Stimulated activated CD8-positive, alpha-beta memory T cell treated with anti-CD3 and anti-CD28 coated beads, Interleukin-15, amount 100 ng/mL, for 48 hours (primary cell): ENCODE measurements around the gene CNKSR3.

Experiments used
- DNase-seq, 2 donors: peaks; one replicate each; pipeline ENCODE4 v3.0.0-alpha.2; 2020; ENCODE audit warnings: low read depth in 2 of 2

The CNKSR3 gene

GRCh38 chr6:154457046-154457713, 53.3 kb downstream of the CNKSR3 start:
- peak in 1 of 2 donors; percentile 2 for DNase-seq

- DNase-seq, result no peak
These were observed 57.2 kb downstream of the CNKSR3 start for GRCh38 chr6:154453329-154453728.

GRCh38 chr6:154450498-154450897, 60.0 kb downstream of the CNKSR3 start:
- DNase-seq, result no peak

GRCh38 chr6:154448448-154449096, 61.9 kb downstream of the CNKSR3 start:
- no peak for DNase-seq

DNA sequence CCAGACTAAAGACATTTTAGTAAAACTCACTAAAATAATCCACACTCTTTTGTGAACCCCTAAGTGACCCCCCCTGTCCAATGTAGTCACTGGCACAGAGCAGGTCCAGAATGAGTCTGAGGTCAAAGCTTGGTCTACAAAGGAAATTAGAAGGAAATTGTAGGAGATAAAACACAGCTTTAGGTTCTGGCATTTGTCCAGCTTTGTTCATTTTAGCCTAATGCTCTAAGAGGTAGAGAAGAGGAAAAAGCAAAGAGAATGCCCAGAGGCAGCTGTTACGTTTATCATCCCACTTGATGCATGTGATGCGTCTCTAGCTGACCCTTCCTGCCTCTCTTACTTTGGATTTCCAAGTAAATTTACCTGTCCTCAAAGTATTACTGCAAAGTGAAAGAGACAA, 62.5 kb downstream of the CNKSR3 start:
- no peak for DNase-seq

DNA sequence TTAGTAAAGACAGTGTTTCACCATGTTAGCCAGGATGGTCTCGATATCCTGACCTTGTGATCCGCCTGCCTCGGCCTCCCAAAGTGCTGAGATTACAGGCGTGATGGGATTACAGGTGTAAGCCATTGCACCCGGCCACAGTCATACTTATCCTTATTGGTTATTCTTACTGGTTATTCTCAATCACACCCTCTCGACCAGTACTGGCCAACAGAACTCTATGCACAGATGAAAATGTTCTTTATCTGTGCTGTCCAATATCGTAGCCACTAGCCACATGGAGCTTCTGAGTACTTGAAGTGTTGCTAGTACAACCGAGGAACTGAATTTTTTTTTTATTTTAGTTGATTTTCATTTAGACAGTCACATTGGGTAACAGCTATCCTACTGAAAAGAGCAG, 63.5 kb downstream of the CNKSR3 start:
- no peak for DNase-seq

GRCh38 chr6:154445417-154445816, 65.1 kb downstream of the CNKSR3 start:
- no peak for DNase-seq

- DNase-seq, result no peak
These were observed 68.5 kb downstream of the CNKSR3 start for GRCh38 chr6:154441995-154442310.

DNA sequence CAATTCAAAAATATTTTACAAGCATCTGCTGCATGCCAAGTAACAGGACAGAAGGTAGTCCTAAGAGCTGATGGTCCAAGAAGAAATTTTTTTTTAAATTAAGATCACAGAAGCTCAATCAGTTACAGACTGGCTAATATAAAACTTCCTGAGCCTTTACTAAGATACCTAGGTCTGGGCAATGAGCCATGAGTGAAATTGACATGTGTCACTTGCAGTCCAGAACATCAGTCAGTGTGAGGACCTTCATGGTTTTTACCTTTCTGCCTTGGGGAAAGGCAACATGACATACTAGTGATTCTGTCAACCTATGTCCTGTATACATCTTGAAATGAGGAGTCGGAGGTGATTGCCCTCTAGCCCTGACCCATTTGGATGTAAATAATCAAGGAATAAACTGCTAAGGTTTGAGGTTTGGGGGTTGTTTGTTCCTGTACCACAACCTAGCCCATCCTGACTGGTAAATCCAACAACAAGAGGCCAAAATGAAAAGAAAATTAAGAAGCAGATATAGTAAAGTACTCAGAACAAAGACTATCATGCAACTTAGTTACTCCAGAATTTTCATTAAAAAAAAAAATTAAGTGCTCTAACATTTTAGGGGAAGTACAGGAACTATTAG, 70.0 kb downstream of the CNKSR3 start:
- DNase-seq, result no peak

GRCh38 chr6:154440022-154440421, 70.5 kb downstream of the CNKSR3 start:
- DNase-seq, result no peak

DNA sequence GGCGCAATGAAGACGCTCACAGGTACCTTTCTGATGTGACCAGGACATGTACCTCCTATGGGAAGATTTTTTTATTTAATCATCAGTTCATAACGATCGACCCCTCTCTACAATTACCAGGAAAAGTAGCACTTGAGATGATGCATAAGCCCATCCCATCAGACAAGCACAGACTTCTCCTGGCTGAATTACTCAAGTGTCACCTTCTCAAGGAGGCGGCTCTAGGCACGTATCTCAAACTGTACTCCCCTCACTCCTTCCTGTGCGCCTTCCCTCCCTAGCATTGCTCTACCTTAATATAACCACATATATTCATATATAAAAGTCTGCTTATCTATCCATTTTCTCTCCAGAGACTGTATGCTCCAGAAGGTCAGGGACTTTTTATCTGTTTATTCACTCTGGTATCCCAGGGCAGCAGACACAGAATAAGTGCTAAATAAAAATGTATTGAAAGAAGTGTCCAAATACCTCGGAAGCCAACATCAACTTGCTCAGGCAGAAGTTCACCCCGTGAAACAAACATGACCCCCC, 71.5 kb downstream of the CNKSR3 start:
- DNase-seq, result no peak

GRCh38 chr6:154435400-154435945, 75.0 kb downstream of the CNKSR3 start:
- no peak for DNase-seq

DNA sequence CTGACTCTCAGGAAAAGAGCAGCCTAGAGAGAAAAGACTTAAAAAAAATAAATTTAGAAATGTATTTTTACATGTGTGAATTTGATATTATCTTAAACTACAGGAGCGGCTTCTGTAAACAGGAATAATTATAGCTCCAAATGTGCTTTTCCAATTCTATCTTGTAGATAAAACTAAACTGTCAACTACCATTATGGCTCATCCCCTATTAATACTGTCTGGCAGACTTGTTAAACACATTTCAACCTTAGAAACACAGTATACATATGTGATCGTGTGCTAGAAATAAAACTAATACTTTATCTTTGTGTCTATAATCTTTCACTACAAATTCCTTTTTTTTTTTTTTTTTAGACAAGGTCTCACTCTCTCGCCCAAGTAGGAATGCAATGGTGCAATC, 75.8 kb downstream of the CNKSR3 start:
- DNase-seq, result no peak

DNA sequence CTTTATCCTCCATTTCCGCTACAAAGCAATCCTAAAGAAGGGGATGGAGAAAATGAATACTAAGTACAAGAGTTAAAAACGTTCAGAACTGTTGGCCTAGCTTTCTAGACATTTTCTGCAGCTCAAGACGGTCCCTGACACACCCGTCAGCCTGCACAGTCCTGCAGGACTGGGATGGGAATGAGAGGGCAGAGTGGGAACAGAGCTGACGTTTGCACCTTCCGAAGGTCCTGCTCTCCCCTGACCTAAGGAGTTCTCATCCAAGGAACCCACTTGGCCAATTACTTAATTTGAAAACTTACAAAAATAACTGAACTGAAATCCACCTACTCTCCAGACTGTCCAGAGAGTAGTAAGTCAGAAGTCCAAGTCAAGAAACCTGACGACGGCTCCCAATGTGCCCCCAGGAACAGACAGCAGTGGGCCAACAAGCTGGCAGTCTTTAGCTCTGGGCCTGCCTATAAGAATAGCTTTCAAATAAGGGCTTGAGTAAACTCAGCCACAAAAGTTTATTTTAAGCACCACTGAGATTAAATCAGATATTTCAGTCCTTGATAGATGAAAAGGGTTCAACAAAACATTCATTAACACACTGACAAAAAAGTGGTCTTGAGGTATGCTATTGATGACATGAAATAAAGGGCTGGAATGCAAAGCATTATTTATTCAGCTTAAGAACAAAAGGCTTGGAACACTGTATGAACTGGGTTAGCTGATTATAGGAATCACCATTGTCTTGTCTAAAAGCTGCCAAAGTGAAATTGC, 76.8 kb downstream of the CNKSR3 start:
- DNase-seq, result no peak

DNA sequence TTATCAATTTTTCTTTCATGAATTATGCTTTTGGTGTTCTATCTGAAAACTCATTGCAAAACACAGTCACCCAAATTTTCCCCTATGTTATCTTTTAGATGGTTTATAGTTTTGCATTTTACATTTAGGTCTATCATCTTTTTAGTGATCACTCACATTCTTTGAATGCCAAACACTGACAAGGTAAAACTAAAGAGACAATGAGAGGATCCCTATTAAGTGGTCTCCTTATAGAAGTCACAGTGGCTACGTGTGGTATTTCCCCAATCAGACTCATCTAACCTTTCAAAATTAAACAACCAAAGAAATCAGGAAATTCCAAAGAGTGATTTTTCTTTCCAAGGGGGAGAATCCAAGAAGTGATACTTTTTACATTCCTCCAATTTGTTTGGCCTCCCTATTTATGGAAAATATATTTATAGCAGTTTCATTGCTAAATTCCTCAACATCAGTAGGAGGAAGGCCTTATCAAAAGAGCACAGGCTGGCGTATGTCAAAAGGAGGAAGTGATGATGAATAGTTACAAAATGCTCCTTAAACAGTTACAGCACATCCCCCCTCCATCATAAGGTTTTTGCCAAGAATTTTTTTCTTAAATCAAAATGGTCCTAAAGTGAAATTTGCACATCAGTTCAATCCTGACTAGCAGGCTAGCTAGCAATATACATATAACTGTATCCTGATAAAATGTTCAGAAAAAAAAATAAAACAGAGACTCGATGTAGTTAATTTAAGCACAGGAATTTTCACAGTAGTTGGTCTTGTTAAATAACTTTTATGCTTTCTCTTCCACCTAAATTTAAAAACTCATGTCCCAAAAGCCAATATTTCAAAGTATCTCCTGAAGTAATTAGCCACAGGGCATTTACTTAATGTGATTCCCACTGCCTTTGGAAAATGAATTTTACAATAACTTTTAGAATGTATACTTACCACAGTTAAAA, 77.7 kb downstream of the CNKSR3 start:
- DNase-seq, result no peak

GRCh38 chr6:154430481-154430919, 80.0 kb downstream of the CNKSR3 start:
- DNase-seq, result no peak

DNA sequence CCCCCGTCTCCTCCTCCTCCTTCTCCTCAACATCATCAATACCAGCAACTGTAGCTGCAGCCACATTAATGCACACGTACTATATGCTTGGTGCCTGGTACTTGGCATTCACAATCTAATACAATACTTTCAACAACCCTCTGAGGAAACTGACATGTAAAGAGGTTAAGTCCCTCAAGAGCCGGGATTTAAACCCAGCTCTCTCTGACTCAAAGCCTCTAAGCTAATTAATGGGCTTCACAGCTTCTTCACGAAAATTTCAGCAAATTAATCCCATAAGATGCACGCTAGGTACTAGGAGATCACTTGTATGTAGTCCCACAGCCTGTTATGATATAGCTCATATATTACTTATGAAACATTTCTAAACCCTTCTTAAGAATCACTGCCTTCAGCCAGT, 80.8 kb downstream of the CNKSR3 start:
- no peak for DNase-seq

GRCh38 chr6:154428897-154429296, 81.6 kb downstream of the CNKSR3 start:
- no peak for DNase-seq

GRCh38 chr6:154427446-154427845, 83.0 kb downstream of the CNKSR3 start:
- no peak for DNase-seq

GRCh38 chr6:154426997-154427396, 83.5 kb downstream of the CNKSR3 start:
- DNase-seq, result no peak

- no peak for DNase-seq
These were observed 85.5 kb downstream of the CNKSR3 start for GRCh38 chr6:154425034-154425433.
